DLD1 (cell line): Measurements from ENCODE around the gene AXL.

Experiments used
- in situ Hi-C: cut with HindIII; loops from 2 replicates; pipeline ENCODE4 v1.10.0; 2017; ENCODE audit warnings: low sequenced_read_pairs

AXL gene

GRCh38 chr19:41233748-41234240 lies 14.8 kb downstream of the AXL start:
- in situ Hi-C loops: no loop called here

DNA sequence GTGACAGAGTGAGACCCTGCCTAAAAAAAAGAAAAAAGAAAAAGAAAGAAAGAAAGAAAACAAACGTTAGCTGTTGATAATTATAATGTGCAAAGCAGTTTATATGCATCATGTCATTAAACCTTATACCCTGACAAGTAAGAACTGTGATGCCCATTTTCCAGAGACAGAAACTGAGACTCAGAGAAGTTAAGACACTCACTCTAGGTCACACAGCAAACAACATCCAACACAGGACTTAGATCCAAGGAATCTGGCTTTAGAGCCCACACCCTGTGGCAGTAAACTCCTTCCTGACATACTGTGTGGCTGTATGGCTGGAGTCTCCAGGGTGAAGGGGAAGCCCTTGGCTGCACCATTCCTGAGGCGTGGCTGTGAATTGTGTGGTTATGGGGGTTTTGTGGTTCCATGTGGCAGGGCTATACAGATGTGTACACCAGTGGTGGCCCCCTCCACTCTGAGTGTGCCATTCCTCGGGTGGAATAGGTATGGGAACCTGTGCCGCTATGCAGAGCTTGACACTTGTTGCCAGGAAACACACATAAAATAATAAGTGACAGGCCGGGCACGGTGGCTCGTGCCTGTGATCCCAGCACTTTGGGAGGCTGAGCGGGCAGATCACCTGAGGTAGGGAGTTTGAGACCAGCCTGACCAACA lies 15.6 kb downstream of the AXL start:
- in situ Hi-C loops: no loop called here

DNA sequence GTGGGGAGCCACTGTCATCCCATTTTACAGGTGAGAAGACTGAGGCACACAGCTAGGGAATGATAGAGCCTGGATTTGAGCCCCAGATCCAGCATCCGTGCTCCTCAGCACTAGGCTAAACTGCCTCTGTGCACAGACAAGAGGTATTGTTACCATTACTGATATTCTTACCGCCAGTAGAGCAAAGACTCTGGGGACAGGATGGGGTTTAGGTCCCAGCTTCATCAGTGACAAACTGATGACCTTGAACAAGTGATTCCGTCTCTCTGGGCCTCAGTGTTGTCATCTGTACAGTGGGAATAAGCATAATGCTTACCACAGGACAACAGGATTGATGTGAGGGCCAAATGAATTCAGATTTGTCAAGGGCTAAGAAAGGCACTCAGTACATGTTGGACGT lies 16.5 kb downstream of the AXL start:
- in situ Hi-C loops: no loop called here

DNA sequence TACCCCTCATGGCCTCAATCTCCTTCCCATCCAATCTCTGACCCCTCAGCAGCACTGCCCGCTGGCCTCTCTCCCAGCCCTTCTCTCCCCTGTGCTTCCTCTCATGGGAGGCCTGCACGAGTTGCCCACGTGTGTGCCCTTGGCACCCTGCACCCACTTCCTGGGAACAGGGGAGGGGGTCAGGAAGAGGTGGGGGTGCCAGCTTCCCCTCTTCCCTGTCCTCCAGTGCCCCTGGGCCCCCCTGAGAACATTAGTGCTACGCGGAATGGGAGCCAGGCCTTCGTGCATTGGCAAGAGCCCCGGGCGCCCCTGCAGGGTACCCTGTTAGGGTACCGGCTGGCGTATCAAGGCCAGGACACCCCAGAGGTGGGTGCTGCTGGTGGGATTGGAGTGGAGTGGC lies 19.2 kb downstream of the AXL start:
- in situ Hi-C loops: no loop called here

DNA sequence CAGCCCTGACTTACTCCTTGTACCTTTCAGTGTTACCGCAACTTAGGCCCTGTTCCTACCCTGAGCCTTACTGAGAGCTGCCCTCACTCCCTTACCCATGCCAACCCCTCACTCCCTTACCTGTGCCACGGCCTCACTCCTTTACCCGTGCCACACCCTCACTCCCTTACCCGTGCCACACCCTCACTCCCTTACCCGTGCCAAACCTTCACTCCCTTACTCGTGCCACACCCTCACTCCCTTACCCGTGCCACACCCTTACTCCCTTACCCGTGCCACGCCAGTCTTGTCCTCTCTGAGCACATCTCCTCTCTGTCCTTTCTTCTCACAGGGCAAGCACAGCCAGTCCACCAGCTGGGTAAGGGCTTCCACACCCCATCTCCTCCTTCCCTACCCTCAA lies 20.3 kb downstream of the AXL start:
- in situ Hi-C loops: no loop called here

DNA sequence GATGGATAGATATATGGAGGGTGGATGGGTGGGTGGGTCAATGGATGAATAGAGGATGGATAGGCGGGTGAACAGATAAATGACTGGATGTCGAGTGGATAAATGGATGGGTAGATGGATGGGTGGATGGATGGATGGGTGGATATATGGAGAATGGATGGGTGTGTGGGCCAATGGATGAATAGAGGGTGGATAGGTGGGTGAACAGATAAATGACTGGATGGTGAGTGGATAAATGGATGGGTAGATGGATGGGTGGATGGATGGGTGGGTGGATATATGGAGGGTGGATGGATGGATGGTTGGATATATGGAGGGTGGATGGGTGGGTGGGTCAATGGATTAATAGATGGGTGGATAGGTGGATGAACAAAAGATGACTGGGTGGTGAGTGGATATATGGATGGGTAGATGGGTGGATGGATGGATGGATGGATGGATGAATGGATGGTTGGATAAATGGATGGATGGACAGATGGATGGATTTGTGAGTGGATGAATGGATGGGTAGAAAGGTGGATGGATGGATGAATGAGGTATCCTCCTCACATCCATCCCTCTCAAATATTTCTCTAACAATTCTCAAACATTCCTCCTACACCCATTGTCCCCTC lies 21.0 kb downstream of the AXL start:
- in situ Hi-C loops: no loop called here

GRCh38 chr19:41241859-41242258 lies 22.8 kb downstream of the AXL start:
- in situ Hi-C loops: no loop called here

DNA sequence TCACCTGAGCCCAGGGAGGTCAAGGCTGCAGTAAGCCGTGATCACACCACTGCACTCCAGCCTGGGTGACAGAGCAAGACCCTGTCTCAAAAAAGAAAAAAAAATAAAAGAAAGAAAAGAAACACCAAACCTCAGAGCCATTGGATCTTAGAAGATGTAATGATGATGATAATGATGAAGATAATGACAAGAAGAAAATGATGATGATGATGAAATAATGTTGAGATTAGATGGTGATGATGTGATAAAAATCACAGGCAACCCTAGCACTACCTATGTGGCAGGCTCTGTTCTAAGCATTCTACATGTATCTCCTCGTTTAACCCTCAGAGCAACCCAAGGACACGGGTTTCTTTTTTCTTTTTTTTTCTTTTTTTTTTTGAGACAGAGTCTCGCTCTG lies 25.1 kb downstream of the AXL start:
- in situ Hi-C loops: no loop called here

DNA sequence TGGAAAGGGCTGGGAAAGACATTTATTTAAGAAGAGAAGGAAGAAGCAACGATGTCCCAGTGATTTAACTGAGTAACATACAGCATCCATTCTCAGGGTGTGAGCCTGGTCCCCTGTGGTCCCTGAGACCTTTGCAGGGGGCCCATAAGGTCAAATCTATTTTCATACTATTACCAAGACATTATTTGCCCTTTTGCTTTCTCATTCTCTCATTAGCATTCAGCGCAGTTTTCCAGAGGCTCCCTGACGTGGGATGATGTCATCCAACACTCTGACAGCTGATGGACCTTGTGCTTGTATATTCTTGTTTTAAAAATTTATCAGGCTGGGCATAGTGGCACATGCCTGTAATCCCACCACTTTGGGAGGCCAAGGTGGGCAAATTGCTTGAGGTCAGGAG lies 26.8 kb downstream of the AXL start:
- in situ Hi-C loops: no loop called here

DNA sequence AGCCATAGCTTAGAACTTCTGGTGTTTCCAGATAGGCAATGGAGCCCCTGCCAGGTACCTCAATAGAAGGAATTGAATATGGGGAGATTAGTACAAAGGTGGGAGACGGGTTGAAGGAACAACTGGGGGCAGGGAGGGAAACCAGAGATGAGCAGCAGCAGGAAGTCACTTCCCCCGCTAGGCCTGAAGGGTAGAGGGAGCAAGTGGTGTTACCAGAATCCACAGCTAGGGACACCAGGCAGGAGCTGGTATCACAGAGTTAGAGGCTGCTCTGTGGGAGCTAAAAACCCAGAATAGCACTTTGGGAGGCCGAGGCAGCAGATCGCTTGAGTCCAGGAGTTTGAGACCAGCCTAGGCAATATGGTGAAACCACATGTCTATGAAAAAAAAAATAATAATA lies 29.9 kb downstream of the AXL start:
- in situ Hi-C loops: no loop called here

DNA sequence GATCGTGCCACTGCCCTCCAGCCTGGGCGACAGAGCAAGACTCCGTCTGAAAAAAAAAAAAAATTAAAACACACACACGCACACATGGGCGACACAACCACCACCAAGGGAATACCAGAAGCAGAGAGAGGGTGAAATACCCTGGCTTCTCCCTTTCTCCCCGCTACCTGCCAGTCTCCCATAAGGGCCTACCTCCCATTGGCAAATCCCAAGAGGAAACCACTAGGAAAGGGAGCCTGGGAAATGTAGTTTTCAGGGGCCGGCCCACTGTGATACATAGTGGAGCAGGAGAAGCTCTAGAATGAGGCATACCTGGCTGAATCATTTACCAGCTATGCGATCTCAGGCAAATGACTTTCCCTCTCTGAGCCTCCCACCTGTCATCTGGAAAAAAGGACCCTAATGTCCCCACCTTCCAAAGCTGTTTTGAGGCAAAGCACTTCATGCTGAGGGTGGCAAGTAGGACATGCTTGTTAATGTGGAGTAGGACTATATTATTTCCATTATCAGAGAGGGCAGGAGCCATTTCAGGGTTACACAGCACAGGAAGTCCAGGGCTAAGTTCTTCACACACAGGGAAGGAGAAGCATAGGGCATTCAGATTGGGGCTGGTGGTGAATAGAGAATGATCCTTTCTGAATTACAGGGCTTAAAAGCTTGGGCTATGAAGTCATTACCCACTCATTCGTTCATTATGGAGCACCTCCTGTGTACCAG lies 30.8 kb downstream of the AXL start:
- in situ Hi-C loops: no loop called here

- in situ Hi-C loops: no loop called here
Observed at GRCh38 chr19:41253660-41254059, 34.6 kb downstream of the AXL start.

DNA sequence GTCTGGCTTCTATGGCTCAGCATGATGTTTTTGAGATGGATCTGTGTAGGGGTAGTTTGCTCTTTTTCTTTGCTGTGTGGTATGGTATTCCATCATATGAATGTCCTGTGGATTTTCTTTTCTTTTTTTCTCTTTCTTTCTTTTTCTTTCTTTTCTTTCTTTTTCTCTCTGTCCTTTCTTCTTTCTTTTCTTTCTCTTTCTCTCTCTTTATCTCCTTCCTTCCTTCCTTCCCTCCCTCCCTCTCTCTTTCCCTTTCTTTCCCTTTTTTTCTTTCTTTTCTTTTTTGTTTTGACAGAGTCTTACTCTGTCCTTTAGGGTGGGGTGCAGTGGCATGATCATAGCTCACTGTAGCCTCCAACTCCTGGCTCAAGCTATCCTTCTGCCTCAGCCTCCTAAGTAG lies 36.1 kb downstream of the AXL start:
- in situ Hi-C loops: no loop called here

DNA sequence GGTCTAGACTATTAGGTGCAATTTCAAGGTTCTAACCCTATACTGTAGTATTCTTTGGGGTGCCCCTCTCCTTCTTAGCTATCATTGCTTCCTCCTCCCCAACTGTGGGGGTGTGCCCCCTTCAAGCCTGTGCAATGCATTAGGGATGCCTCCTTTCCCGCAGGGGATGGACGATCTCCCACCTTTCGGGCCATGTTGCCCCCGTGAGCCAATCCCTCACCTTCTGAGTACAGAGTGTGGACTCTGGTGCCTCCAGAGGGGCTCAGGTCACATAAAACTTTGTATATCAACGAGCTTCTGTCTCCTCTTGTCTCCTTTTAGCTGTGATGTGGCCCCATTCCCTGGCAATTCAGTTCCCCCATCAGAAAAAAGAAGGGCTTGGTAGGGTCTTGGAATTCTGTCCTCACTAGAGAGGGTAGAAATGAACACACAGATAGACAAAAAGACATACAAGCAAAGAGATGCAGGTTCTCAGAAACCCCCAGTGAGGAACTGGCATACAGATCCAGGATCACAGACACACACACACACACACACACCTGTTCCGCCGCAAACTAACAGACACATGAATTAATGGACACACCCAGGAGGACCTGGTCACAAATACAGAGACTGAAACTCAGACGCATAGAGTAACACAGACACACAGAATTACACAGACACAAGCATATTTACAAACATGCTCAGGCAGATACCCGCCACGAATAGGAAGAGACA lies 42.6 kb downstream of the AXL start:
- in situ Hi-C loops: no loop called here

- in situ Hi-C loops: no loop called here
Observed at GRCh38 chr19:41263042-41263849, 44.2 kb downstream of the AXL start.

DNA sequence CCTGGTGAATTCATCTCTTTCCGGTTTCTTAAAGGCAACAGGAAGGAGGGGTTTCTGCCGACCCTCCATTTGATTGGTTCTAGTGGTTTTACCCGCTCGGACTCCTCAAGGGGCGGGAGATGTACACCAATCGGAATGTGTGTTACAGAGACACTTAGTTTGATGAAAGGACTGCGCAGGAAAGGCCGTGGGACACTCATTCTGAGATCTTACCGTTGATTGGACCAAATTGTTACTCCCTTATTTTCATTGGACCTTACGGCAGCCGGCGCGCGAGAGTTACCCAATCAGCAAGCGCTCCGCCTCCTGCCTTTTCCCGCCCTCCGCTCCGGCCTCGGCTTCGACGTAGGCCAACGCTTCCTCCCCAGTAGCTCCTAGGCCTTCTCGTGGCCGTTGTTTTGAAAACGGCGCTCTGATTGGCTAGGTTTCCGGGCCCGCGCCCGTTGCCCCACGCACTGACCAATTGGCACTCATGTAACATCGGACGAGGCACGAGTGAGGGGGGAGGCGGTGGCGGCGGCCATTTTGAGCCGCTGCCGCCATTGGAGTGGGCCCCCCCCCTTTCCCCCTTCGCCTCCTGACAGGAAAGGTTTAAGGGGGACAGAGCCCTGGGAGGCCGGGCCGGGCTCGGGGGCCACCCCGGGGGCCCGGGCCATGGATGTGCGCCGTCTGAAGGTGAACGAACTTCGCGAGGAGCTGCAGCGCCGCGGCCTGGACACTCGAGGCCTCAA lies 45.0 kb downstream of the AXL start, which contains the start of gene HNRNPUL1:
Gene HNRNPUL1 (plus strand): TSS at position 523 of the 731 bp plus-strand sequence. CDS start 132 bp downstream, at position 655.
- in situ Hi-C loops: no loop called here

DNA sequence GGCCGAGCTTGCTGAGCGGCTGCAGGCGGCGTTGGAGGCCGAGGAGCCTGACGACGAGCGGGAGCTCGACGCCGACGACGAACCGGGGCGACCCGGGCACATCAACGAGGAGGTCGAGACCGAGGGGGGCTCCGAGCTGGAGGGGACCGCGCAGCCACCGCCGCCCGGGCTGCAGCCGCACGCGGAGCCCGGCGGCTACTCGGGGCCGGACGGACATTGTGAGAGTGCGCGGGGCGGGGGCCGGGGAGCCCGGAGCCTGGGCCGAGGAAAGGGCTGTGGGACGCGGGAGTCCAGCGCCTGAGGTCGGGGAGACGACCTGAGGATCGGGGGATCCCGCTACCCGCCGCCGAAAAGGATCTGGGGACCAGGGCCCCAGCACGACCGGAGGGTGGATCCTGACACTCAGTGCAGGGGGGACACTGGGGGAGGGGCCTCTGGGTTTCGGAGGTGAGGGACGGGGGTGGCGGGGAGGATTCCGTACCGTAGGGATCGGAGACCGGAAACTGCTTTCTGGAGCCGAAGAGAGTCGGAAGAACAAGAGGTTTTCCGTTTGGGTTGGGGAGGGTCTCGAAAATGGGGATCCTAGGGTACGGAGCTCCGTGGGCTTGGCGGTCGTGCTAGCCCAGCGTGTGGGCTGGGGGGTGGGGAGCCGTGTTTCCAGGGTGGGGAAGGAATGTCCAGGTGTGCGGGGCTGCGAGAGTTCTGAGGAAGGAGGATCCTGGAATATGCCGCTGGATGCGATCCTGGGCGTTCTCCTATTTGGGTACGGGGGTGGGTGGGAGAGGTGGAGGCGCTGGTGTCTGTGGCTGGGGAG lies 45.8 kb downstream of the AXL start:
- in situ Hi-C loops: no loop called here

- in situ Hi-C loops: no loop called here
Observed at GRCh38 chr19:41265395-41266153, 46.6 kb downstream of the AXL start.
